NCI-H2171 (cell line): ENCODE data around the gene EIF5AL1.
"Not testable (repeated sequence)": the region's sequence is repeated elsewhere in the genome, so short reads cannot be mapped to it uniquely, and the experiment has no call there.

Experiments
- DNase-seq: peaks from one replicate; lab custom pipeline; 2025; lab: John Stamatoyannopoulos, UW

The EIF5AL1 gene

GRCh38 chr10:79556961-79557360 is 44.6 kb downstream of the EIF5AL1 start:
- not testable (repeated sequence) for DNase-seq

- DNase-seq, result no peak
Observed at GRCh38 chr10:79559726-79560125, 47.4 kb downstream of the EIF5AL1 start.

GRCh38 chr10:79560160-79560709 is 47.9 kb downstream of the EIF5AL1 start, which contains the start of gene SFTPA2:
Gene SFTPA2, minus strand, starts transcription at chr10:79560407. Its CDS starts 924 bp downstream, at chr10:79559483.
- no peak for DNase-seq

GRCh38 chr10:79561257-79561656 is 48.9 kb downstream of the EIF5AL1 start:
- no peak for DNase-seq

GRCh38 chr10:79562135-79562756 is 49.9 kb downstream of the EIF5AL1 start:
- no peak for DNase-seq

- no peak for DNase-seq
Observed at GRCh38 chr10:79563426-79563825, 51.1 kb downstream of the EIF5AL1 start.
